Right ventricle myocardium superior (tissue), 1 donor: ENCODE results near the gene HHIPL2. TPM values are rescaled to one million over a fixed set of nuclear protein-coding genes. Genes with fewer than 3 reads are reported as not detected.
"Not testable (repeated sequence)": the region's sequence is repeated elsewhere in the genome, so short reads cannot be mapped to it uniquely, and the experiment has no call there.

Source experiments
- ATAC-seq: fragments of 200-7000 bp; cut with Tn5 transposase; one replicate; pipeline ENCODE4 v1.9.1; 2020; ENCODE audit warnings: mild to moderate bottlenecking; ENCODE audit not compliant: poor library complexity
- DNase-seq: peaks from one replicate; pipeline ENCODE4 v3.0.0-alpha.2; 2020
- intact Hi-C: fragments of 100-400 bp; cut with DNase I; formaldehyde crosslinking; loops from one replicate; pipeline ENCODE4 v1.11.2; 2022
- total RNA-seq: library from RNA; stranded (reverse); fragmentation: NEBNext Ultra II Directional; extraction: Animal tissue kit (Norgen Biotek cat#: 25700); gene quantifications from one replicate; pipeline ENCODE4 v1.2.1, GENCODE V29; 2021
- donor health status: DM: no; HTN: yes; CAD: no; lungs with severe emphysema.

Gene HHIPL2
- total RNA-seq, 1 donor from 2014 or later, result not detected

GRCh38 chr1:222472776-222473540 lies 74.9 kb downstream of the HHIPL2 start:
- intact Hi-C loops, ATAC-seq, DNase-seq: not testable (repeated sequence)

Other genes starting within 250 kb of the HHIPL2 start
- 2.5 TPM for gene TAF1A, start 41.8 kb upstream of the HHIPL2 start, total RNA-seq
- gene MIA3, start 70.0 kb upstream of the HHIPL2 start, total RNA-seq, result 49.2 TPM
- gene AIDA, start 164.4 kb upstream of the HHIPL2 start, total RNA-seq, result 46.9 TPM
- gene BROX, start 164.5 kb upstream of the HHIPL2 start, total RNA-seq, result 22.8 TPM
- gene FAM177B, start 189.1 kb upstream of the HHIPL2 start, total RNA-seq, result not detected